Measurements from ENCODE around the gene EEFSEC. TPM values are rescaled to one million over a fixed set of nuclear protein-coding genes. Genes with fewer than 3 reads are reported as not detected.

Gene EEFSEC
- total and polyA plus RNA-seq, 2 of the 8 experiments (the other 6 are each of a cell fraction or from before 2014, with no cell fraction given) = 13.1 to 19.8 TPM

DNA sequence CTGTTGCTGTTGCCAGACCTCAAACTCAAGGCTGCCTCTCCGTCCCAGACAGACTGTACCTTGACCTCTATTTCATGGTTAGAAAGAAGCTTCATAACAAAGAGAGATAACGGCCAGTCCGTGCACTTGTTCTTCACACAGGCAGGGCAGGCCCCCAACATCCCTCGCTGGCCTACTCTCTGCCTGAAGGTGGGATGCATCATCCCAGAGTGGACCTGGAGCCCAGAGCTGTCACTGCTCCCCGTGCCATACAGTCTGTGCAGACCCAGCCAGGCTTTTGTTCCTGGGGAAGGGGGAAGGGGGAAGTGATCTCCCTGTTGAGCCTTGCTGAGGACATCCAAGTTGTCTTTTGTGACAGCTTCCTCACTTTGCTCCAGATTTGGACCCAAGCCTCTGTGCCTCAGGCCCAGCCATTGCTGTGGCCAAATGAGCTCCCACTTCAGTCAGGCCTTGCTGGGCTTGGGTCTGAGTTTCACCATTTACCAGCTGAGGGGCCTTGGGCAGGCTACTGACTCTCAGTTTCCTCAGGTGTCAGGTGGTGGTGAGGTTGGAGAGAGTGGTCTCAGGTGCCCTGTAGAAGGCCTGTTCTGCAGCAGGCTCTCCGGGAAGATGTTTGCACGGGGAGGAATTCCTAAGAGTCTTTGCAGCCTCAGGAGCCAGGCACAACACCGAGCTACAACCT lies 171.8 kb downstream of the EEFSEC start:
- no peak overlapping the region for H3K23ac ChIP-seq (ENCODE audit: insufficient read length)
- H3K18ac ChIP-seq (ENCODE audit: extremely low read depth, low read length) = no peak overlapping the region
- H4K20me1 ChIP-seq (replicated peaks in 1 of 2; ENCODE audit: control insufficient read depth in 1 of 2, insufficient read depth in 2 of 2, low read length in 2 of 2) = peaks cover 0 to 3% of the 10 kb centered on the region in 2 experiments
- H3K23me2 ChIP-seq (ENCODE audit: low read depth, low read length) = no peaks in the 10 kb centered on the region
- no peak overlapping the region for H2BK5ac ChIP-seq (ENCODE audit: low read depth, low read length)
- no peak overlapping the region for H3K4ac ChIP-seq (replicated peaks; ENCODE audit: insufficient read length, low read depth, low read length)
- POLR2A ChIA-PET (ENCODE audit: partially characterized antibody) = no interaction called here
- no peak overlapping the region for H2BK120ac ChIP-seq (replicated peaks; ENCODE audit: low read depth, low read length)
- no peak overlapping the region for H3K9ac ChIP-seq (replicated peaks in 1 of 4; ENCODE audit: extremely low read depth in 1 of 4, low read depth in 3 of 4, low read length in 3 of 4)
- H3K4me2 ChIP-seq (ENCODE audit: insufficient read depth in 1 of 2, low read depth in 2 of 2, low read length in 2 of 2) = no peak overlapping the region
- no peak overlapping the region for H2BK15ac ChIP-seq (ENCODE audit: low read length)
- no peaks in the 10 kb centered on the region for H3K36me3 ChIP-seq (ENCODE audit: control insufficient read depth in 2 of 4, insufficient read depth in 4 of 4, low read length in 3 of 4)
- 82% methylated on average over 8 of the region's 8 CpGs; no CpG with 5 or more reads in 1 of the 2 experiments for WGBS, 2 experiments (ENCODE audit: extremely low coverage in 1 of 2, insufficient coverage in 1 of 2, insufficient read length in 1 of 2, insufficient replicate concordance in 2 of 2, low coverage in 1 of 2, low lambda C conversion rate in 2 of 2, missing lambda C conversion rate in 1 of 2)
- no peak overlapping the region for H3K56ac ChIP-seq (replicated peaks; ENCODE audit: insufficient read length, low read depth, low read length)
- H3K4me3 ChIP-seq (ENCODE audit: extremely low read depth in 1 of 4, insufficient read depth in 2 of 4, low read depth in 3 of 4, low read length in 4 of 4) = no peak overlapping the region
- no peak overlapping the region for H2AFZ ChIP-seq (ENCODE audit: low read length)
- no peaks in the 10 kb centered on the region; the same call in 1 of the 2 replicates for H3K79me1 ChIP-seq (ENCODE audit: low read depth, low read length)
- no peak overlapping the region for H2BK12ac ChIP-seq (ENCODE audit: low read depth, low read length)
- FAIRE-seq (no peak), DNase-seq (ENCODE audit: low read depth in 1 of 2, low spot score in 2 of 2) (peak in 1 of 2 experiments; percentile 35)
- no peak overlapping the region for H4K91ac ChIP-seq (replicated peaks; ENCODE audit: insufficient read length, low read length)
- H2AK5ac ChIP-seq (ENCODE audit: low read depth, low read length) = no peak overlapping the region
- no peak overlapping the region for H4K5ac ChIP-seq (ENCODE audit: insufficient read length, low read depth, low read length)
- no peaks in the 10 kb centered on the region for H3K27me3 ChIP-seq (replicated peaks in 1 of 4; ENCODE audit: control insufficient read depth in 3 of 4, extremely low read depth in 1 of 4, insufficient read depth in 3 of 4, low read length in 3 of 4)
- no peak overlapping the region for H2BK20ac ChIP-seq (ENCODE audit: low read length)
- CTCF ChIA-PET (ENCODE audit: partially characterized antibody) = interaction anchor here (0.6 to 7.1 kb wide), 8 partner anchors 10 to 145 kb away, joined by 3 to 63 read pairs (median 4); no protein-coding TSS in a partner anchor
- H3K4me1 ChIP-seq (replicated peaks in 1 of 4; ENCODE audit: control insufficient read depth in 3 of 4, insufficient read depth in 4 of 4, low read length in 3 of 4) = no peaks in the 10 kb centered on the region; a peak in 3 of 7 replicates
- no peaks in the 10 kb centered on the region for H3K79me2 ChIP-seq (ENCODE audit: control insufficient read depth in 1 of 2, insufficient read depth in 2 of 2, low read length in 2 of 2)
- no peak overlapping the region for H3K14ac ChIP-seq (ENCODE audit: insufficient read length)
- H4K8ac ChIP-seq (ENCODE audit: extremely low read depth, insufficient read depth, low read length) = no peak overlapping the region
- no peak overlapping the region for H3K27ac ChIP-seq (ENCODE audit: low read depth, low read length)
- H3K9me3 ChIP-seq (ENCODE audit: insufficient read depth in 2 of 2, low read depth in 1 of 2, low read length in 1 of 2) = no peaks in the 10 kb centered on the region
- no peak for TF ChIP-seq BCL11A (IDR thresholded peaks at IDR 0.05; ENCODE audit: low read depth in 2 of 2, low read length in 2 of 2)
- TF ChIP-seq KDM4A (IDR thresholded peaks at IDR 0.05; ENCODE audit: low read depth, low read length, severe bottlenecking) = no peak
- TF ChIP-seq MAFK (IDR thresholded peaks at IDR 0.05; ENCODE audit: low read depth, low read length) = no peak
- no peak for TF ChIP-seq FOSL1 (IDR thresholded peaks at IDR 0.05; ENCODE audit: insufficient read depth, low read depth, low read length)
- no peak for TF ChIP-seq KDM5A (IDR thresholded peaks at IDR 0.05; ENCODE audit: low read length)
- no peak for TF ChIP-seq RBBP5 (IDR thresholded peaks at IDR 0.05; ENCODE audit: borderline replicate concordance, low read depth, low read length)
- no peak for TF ChIP-seq E2F6 (IDR thresholded peaks at IDR 0.05)
